Effector memory CD4-positive, alpha-beta T cell (primary cell): ENCODE data around the gene NKX2-3.

ENCODE experiments used
- DNase-seq, 3 donors: peaks; one replicate each; pipeline ENCODE4 v3.0.0-alpha.2; 2020
- H3K27ac ChIP-seq: 2 replicates; pipeline ENCODE4 v1.7.0; 2013; ENCODE audit warnings: mild to moderate bottlenecking, low read length, moderate library complexity; ENCODE audit not compliant: insufficient read depth, poor library complexity, severe bottlenecking
- H3K27me3 ChIP-seq: replicated peaks from 2 replicates; pipeline ENCODE4 v1.7.0; 2013; ENCODE audit warnings: mild to moderate bottlenecking, low read length; ENCODE audit not compliant: insufficient read depth, control insufficient read depth, poor library complexity, severe bottlenecking
- H3K36me3 ChIP-seq: 2 replicates; pipeline ENCODE4 v1.7.0; 2013; ENCODE audit warnings: mild to moderate bottlenecking, low read length, moderate library complexity; ENCODE audit not compliant: control insufficient read depth, insufficient read depth
- H3K4me1 ChIP-seq: 2 replicates; pipeline ENCODE4 v1.7.0; 2013; ENCODE audit warnings: low read length, mild to moderate bottlenecking; ENCODE audit not compliant: control insufficient read depth, insufficient read depth, poor library complexity, severe bottlenecking
- H3K4me3 ChIP-seq: 2 replicates; pipeline ENCODE4 v1.7.0; 2013; ENCODE audit warnings: low read length, low read depth, mild to moderate bottlenecking; ENCODE audit not compliant: insufficient read depth, poor library complexity, severe bottlenecking
- H3K9me3 ChIP-seq: 2 replicates; pipeline ENCODE4 v1.7.0; 2013; ENCODE audit warnings: mild to moderate bottlenecking, low read length, moderate library complexity; ENCODE audit not compliant: control insufficient read depth

The NKX2-3 gene

DNA sequence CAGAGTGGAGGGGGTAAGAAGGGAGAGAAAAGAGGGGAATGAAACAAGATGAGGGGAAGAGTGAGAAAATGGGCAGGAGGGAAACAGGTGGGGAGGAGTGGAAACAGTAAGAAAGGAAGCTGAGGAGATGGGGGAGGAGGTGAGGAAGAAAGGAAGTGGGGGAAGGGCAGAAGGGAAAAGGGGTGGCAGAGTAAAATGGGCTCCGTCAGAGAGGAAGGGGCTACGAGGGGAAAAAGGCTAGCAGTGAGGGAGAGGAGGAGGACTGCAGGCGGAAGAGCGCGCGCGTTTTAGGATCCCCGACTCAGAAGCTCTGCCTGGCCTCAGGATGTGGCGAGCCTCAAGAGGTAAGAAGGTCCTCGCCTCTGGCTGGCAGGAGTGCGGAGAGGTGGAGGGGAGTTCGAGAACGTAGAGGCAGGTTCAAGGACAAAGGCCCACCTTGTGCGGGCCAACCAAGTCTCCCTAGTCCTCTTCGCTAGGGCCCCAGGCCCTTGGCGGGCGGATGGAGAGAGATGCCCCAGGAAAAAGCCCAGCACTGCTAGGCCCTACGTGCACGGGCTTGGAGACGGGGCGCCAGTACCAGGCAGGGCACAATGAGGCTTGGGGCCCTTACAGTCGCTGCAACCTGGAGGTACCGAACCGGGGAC, 5.8 kb upstream of the NKX2-3 start:
- DNase-seq: no peak
- Histone ChIP-seq H3K9me3 (no peaks in the 10 kb centered on the region), H3K36me3 (no peaks in the 10 kb centered on the region), H3K4me3 (no peak overlapping the region), H3K27ac (no peak overlapping the region), H3K4me1 (no peaks in the 10 kb centered on the region), H3K27me3 (peaks cover 34% of the 10 kb centered on the region)

DNA sequence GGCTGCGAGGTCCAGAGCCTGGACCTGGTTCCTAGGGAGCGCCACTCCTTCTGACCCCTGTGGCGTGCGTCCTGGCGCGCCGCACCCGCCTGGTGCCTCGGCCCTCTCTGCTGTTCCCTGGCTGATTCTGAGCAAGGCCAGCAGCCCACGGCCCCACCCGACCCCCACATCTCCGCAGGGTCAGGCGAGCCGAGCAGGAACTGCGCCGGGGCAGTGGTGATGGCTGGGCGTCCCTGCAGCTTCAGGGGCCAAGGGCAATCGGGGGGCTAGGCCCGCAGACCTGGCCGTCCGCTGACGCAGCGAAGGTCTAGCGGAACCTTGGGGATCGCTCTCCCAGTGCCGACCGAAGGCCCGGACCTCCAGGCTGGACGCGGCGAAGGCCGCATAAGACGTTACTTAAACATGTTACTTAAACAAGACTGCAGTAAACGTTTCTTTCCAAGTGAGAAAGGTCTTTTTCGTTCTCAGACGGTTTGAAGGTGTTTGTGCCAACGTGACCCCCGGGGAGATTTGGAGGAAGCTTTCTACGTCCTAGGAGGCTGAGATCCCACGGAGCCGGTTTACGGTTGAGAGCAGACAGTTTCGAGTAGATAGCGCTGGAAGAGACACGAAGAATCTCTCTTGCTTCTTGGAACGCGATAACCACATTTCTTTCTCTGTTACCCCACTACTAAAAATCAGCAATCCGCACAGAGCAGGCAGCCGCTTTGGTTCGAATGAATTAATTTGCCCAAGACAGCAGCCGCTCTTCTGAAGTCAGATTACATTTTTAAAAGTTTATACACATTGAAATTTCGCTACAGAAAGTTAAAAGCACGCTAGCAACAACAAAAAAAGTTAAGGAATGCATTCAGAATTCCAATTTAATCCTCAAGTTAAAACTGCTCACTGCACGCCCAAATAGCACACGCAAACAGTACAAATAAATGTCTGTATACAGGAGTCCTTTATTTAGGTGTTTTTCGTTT, 4.9 kb upstream of the NKX2-3 start:
- DNase-seq: no peak
- H3K36me3 ChIP-seq: no peaks in the 10 kb centered on the region
- no peaks in the 10 kb centered on the region for H3K9me3 ChIP-seq
- H3K4me3 ChIP-seq: no peak overlapping the region
- peaks cover 3% of the 10 kb centered on the region for H3K4me1 ChIP-seq
- peaks cover 40% of the 10 kb centered on the region for H3K27me3 ChIP-seq
- H3K27ac ChIP-seq: no peak overlapping the region

DNA sequence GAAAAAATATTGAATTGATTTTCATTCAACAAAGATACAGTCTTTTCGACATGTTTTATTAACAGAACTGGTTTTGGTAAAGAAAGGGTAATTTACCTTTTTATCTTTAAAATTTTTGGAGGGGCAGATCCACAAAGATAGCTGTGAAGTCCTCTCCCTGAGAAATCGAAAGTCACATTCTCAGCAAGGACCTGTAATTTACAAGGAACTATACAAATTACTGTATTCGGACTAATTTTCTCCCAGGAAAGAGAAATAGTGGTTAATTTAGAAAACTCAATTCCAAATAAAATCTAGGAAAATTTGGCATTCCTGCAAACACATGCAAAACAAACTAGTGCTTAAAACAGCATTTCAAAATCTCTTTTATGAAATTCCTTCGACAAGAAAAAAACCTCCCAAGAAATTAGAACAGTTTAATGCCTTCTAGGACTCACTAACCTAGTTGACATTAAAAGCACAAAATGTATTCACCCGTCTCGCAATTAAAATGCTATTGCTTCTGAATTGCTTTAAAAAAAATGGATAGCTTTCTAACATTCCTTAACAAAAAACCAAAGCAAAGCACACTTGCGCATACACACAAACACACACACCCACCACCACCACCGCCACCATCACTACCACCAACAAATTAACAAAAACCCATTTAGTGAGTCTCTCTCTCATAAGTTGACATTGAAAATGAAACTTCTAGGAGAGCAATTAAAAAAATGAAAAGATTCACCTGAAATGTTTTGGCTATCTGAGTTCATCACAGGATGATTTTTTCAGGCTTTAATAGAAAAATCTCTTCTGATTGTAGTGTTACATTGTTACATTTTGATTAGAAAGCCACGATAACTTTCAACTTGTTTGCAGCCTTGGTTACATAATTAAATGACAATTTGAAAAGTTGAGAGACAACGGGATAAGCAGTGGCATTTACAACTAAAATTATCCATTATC, 4.0 kb upstream of the NKX2-3 start:
- H3K36me3 ChIP-seq: no peaks in the 10 kb centered on the region
- H3K27me3 ChIP-seq: peaks cover 49% of the 10 kb centered on the region
- no peak overlapping the region for H3K4me3 ChIP-seq
- no peaks in the 10 kb centered on the region for H3K9me3 ChIP-seq
- no peak for DNase-seq
- no peak overlapping the region for H3K27ac ChIP-seq
- peaks cover 5% of the 10 kb centered on the region for H3K4me1 ChIP-seq

DNA sequence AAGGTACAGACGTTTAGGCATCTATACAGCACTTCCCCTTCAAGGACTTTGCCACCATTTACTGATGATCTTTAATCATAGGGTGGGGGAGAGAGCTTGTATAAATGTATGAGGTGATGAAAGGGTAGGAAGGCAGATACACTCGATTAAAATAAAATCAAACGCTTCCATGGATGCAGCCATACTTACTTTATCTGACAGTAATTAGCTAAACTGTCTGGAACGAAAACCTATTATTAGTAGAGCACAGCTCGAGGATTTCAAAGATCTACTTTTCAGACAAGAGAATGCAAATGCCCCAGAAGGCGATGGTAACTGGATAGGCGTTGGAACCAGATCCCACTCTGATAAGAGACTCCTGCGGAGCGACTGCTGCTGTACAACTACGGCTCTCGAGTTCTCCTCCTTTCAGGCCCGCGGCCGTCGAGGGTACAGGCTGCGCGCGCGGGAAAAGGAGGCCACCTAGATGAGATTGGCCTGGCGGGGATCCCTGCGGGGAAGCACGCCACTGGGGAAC, 3.1 kb upstream of the NKX2-3 start:
- no peak for DNase-seq
- Histone ChIP-seq H3K36me3 (no peaks in the 10 kb centered on the region), H3K27me3 (peaks cover 47% of the 10 kb centered on the region), H3K4me3 (no peak overlapping the region), H3K4me1 (peaks cover 7% of the 10 kb centered on the region), H3K9me3 (no peaks in the 10 kb centered on the region), H3K27ac (no peak overlapping the region)

DNA sequence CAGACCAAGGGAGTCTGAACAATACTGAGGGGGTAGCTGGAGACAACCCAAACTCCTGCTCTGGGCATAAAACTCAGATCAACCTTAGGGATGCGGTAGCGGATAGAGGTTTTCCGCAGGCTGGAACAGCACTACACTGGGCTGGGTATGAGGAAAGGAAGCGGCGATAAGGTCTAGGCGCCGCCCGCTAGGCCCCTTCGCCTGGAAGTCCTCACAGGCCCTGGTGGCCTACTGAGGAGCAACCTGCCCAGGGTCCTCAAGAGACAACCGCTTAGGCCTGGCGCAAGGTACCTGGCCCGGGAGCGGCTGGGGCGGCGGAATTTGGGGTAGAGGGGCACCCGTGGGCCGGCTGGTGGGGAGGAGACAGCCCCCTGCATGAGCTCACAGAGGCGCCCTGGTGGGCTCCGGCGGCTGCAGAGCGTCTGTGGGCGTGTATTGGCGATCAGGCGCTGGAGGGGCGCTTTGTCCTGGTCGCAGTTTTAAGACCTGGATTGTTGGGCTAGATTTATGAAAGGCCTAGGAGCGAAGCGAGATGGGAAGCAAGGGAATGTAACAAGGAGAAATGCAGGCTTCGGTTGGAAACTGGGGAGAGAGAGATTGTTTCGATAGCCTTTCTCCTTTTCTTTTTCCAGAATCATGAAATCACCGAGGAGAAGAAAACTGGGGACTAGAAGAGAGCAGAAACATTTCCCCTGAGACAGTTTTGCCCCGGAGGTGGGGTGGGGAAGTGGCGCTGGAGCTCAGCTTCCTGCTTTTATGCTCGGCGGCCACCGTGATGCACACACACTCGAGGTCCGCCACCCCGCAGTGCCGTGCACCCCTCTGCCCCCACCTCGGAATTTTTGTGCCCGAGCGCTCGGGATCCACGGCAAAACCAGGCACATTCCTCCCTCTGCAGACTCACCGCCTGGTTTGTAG, 2.4 kb upstream of the NKX2-3 start:
- Histone ChIP-seq H3K36me3 (no peaks in the 10 kb centered on the region), H3K9me3 (no peaks in the 10 kb centered on the region), H3K27me3 (peaks cover 44% of the 10 kb centered on the region), H3K4me3 (no peak overlapping the region), H3K4me1 (peaks cover 12% of the 10 kb centered on the region), H3K27ac (no peak overlapping the region)
- no peak for DNase-seq

DNA sequence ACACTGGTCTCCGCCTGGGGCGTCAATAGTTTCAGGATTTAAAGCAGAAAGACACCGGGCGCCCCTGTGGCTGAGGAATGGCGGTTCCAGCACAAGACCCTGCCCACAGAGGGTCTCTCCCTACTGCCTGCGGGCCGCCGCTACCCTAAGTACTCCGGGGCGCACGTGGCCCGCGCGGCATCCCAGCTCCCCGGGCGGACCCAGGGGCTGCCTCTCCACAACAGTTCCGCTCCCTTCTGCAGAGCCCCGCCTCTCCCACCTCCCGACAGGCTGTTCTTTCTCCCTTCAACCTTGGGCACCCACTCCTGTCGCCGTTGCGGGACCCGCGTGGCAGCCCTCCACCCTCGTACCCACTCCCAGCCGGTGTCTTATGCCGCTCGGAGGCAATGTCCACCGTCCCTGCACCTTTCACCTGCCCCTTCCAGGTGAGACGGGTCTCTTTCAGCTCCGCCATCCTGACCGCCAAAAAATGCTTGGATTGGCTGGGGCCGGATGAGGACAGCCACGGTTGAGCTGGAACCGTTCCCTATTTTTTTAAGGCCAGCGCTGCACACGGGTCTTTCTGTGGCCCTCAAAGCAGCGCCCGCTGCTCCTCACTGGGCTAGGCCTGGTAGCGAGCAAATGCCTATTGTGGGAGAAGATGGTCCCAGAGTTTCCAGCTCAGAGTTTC, 1.6 kb upstream of the NKX2-3 start:
- Histone ChIP-seq H3K36me3 (no peaks in the 10 kb centered on the region), H3K4me3 (no peak overlapping the region), H3K27me3 (peaks cover 51% of the 10 kb centered on the region), H3K4me1 (peaks cover 14% of the 10 kb centered on the region), H3K27ac (no peak overlapping the region), H3K9me3 (no peaks in the 10 kb centered on the region)
- no peak for DNase-seq

GRCh38 chr10:99531696-99532593, 797 bp upstream of the NKX2-3 start:
- Histone ChIP-seq H3K27me3 (peaks cover 49% of the 10 kb centered on the region), H3K27ac (no peak overlapping the region), H3K4me3 (no peak overlapping the region), H3K9me3 (no peaks in the 10 kb centered on the region), H3K4me1 (peaks cover 18% of the 10 kb centered on the region), H3K36me3 (no peaks in the 10 kb centered on the region)
- DNase-seq: no peak
